HepG2 (cell line): ENCODE results near the gene MSMB. TPM values are rescaled to one million over a fixed set of nuclear protein-coding genes. Genes with fewer than 3 reads are reported as not detected.
A peak's percentile ranks its signal among the peaks of the same experiment; 100 is the strongest.

Experiments used
- AHDC1 ChIP-seq: sonication (generic); formaldehyde crosslinking; IDR thresholded peaks from 2 replicates; pipeline ENCODE4 v1.5.1; 2020; ENCODE audit warnings: mild to moderate bottlenecking, missing genetic modification reagents, borderline replicate concordance
- BCL6 ChIP-seq: IDR thresholded peaks from 2 replicates; pipeline ENCODE4 v1.6.1; 2016; ENCODE audit warnings: missing genetic modification reagents, missing compliant biosample characterization
- FOXP1 ChIP-seq, 2 experiments: fragments of 450-650 bp in 1 of 2; IDR thresholded peaks; 2 replicates each; pipeline ENCODE4 v1.6.1; 2017 to 2018; ENCODE audit warnings: antibody characterized with exemption in 1 of 2
- ZNF496 ChIP-seq: sonication (generic); formaldehyde crosslinking; IDR thresholded peaks from 2 replicates; pipeline ENCODE4 v1.8.1; 2023; ENCODE audit warnings: mild to moderate bottlenecking, moderate library complexity, missing genetic modification reagents; ENCODE audit not compliant: insufficient replicate concordance
- polyA plus RNA-seq, 8 experiments: library from polyadenylated mRNA; depleted of rRNA in 3 of 8; stranded (reverse) in 7 of 8; unstranded in 1 of 8; fragments of >200 nt; fragmentation: Illumina TruSeq in 4 of 8; extraction: Trizol in 4 of 8; gene quantifications; 2 replicates each; pipeline versions ENCODE4 v1.2.1 to v1.2.3, GENCODE V29; 2011 to 2016; ENCODE audit warnings: low read depth in 4 of 8, missing spikeins in 1 of 8, mixed read lengths in 1 of 8; ENCODE audit not compliant: insufficient read depth in 1 of 8
- total RNA-seq, 5 experiments: library from RNA; depleted of rRNA; stranded (reverse); fragments of >200 nt; fragmentation: Illumina TruSeq; extraction: Trizol; gene quantifications; 2 replicates each; pipeline ENCODE4 v1.2.3, GENCODE V29; 2016; ENCODE audit warnings: low read depth in 1 of 5
- TF ChIP-seq, protein P1 (sequence below): sonication (generic); formaldehyde crosslinking; IDR thresholded peaks from 2 replicates; pipeline ENCODE4 v1.4.0; 2020; ENCODE audit warnings: mild to moderate bottlenecking, missing genetic modification reagents
- TF ChIP-seq, protein P2 (sequence below): sonication (generic); formaldehyde crosslinking; IDR thresholded peaks from 2 replicates; pipeline ENCODE4 v1.4.0; 2020; ENCODE audit warnings: missing genetic modification reagents
- TF ChIP-seq, protein P3 (sequence below): sonication (generic); formaldehyde crosslinking; IDR thresholded peaks from 2 replicates; pipeline ENCODE4 v1.8.1; 2023; ENCODE audit warnings: mild to moderate bottlenecking, missing genetic modification reagents
- TF ChIP-seq, protein P4 (sequence below): sonication (generic); formaldehyde crosslinking; IDR thresholded peaks from 2 replicates; pipeline ENCODE4 v1.4.0; 2020; ENCODE audit warnings: missing genetic modification reagents, mild to moderate bottlenecking, borderline replicate concordance

The MSMB gene
- total and polyA plus RNA-seq, 2 of the 13 experiments (the other 11 are each of a cell fraction or from before 2014, with no cell fraction given): 0.84 TPM; not detected in 1

DNA sequence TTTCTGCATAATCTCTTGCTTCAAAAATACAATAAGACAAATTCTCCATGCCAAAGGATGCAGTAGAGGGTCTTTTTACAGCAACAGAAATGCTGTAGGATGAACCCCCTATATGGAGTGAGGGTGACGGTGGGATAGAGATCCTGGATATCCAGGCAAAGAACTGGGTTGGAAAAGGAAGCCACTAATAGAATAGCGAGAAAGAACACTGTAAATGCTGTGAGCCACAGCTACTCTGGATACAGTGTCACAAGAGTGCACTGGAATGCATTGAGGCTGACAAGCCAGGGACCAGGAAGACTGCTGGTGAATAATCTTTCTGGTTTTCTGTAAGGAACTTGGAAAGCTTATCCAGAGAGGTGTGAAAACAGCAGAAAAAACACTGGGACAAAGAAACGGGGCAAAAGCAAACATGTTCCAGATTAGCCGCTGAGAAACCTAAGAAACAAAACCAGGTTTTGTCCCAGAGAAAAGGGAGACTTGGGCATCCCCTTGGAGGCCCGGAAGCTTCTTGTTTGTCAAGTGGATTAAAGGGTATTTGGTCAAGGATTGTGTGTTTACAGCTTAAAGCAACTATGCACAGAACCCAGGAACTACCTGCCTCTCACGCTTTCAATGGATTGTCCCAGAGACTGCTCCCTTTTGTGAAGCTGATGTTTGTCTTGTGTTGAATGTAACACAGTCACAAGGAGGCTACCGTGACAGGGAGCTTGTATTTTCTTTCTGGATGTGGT, 6.2 kb upstream of the MSMB start (continued):
- TF ChIP-seq, protein P1, sequence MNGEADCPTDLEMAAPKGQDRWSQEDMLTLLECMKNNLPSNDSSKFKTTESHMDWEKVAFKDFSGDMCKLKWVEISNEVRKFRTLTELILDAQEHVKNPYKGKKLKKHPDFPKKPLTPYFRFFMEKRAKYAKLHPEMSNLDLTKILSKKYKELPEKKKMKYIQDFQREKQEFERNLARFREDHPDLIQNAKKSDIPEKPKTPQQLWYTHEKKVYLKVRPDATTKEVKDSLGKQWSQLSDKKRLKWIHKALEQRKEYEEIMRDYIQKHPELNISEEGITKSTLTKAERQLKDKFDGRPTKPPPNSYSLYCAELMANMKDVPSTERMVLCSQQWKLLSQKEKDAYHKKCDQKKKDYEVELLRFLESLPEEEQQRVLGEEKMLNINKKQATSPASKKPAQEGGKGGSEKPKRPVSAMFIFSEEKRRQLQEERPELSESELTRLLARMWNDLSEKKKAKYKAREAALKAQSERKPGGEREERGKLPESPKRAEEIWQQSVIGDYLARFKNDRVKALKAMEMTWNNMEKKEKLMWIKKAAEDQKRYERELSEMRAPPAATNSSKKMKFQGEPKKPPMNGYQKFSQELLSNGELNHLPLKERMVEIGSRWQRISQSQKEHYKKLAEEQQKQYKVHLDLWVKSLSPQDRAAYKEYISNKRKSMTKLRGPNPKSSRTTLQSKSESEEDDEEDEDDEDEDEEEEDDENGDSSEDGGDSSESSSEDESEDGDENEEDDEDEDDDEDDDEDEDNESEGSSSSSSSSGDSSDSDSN (CRISPR knock-in tag): peak; percentile 47
- TF ChIP-seq, protein P2, sequence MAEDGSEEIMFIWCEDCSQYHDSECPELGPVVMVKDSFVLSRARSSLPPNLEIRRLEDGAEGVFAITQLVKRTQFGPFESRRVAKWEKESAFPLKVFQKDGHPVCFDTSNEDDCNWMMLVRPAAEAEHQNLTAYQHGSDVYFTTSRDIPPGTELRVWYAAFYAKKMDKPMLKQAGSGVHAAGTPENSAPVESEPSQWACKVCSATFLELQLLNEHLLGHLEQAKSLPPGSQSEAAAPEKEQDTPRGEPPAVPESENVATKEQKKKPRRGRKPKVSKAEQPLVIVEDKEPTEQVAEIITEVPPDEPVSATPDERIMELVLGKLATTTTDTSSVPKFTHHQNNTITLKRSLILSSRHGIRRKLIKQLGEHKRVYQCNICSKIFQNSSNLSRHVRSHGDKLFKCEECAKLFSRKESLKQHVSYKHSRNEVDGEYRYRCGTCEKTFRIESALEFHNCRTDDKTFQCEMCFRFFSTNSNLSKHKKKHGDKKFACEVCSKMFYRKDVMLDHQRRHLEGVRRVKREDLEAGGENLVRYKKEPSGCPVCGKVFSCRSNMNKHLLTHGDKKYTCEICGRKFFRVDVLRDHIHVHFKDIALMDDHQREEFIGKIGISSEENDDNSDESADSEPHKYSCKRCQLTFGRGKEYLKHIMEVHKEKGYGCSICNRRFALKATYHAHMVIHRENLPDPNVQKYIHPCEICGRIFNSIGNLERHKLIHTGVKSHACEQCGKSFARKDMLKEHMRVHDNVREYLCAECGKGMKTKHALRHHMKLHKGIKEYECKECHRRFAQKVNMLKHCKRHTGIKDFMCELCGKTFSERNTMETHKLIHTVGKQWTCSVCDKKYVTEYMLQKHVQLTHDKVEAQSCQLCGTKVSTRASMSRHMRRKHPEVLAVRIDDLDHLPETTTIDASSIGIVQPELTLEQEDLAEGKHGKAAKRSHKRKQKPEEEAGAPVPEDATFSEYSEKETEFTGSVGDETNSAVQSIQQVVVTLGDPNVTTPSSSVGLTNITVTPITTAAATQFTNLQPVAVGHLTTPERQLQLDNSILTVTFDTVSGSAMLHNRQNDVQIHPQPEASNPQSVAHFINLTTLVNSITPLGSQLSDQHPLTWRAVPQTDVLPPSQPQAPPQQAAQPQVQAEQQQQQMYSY (CRISPR knock-in tag): peak; percentile 36; the same call in 1 of the 2 replicates
- TF ChIP-seq ZNF496 (CRISPR knock-in tag) (no peak), FOXP1 (IDR thresholded peaks at IDR 0.05) (no peak), FOXP1 (CRISPR knock-in tag; IDR thresholded peaks at IDR 0.05) (peak; percentile 99), BCL6 (peak; percentile 99), AHDC1 (CRISPR knock-in tag) (peak; percentile 84; the same call in 1 of the 2 replicates)
- TF ChIP-seq, protein P3, sequence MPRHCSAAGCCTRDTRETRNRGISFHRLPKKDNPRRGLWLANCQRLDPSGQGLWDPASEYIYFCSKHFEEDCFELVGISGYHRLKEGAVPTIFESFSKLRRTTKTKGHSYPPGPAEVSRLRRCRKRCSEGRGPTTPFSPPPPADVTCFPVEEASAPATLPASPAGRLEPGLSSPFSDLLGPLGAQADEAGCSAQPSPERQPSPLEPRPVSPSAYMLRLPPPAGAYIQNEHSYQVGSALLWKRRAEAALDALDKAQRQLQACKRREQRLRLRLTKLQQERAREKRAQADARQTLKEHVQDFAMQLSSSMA: peak; percentile 9; the same call in 1 of the 2 replicates
- TF ChIP-seq, protein P4, sequence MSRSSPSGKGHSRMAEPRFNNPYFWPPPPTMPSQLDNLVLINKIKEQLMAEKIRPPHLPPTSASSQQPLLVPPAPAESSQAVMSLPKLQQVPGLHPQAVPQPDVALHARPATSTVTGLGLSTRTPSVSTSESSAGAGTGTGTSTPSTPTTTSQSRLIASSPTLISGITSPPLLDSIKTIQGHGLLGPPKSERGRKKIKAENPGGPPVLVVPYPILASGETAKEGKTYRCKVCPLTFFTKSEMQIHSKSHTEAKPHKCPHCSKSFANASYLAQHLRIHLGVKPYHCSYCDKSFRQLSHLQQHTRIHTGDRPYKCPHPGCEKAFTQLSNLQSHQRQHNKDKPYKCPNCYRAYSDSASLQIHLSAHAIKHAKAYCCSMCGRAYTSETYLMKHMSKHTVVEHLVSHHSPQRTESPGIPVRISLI (CRISPR knock-in tag): peak; percentile 93
